ENCODE data around the gene NHS. TPM values are rescaled to one million over a fixed set of nuclear protein-coding genes. Genes with fewer than 3 reads are reported as not detected.
"Not testable (repeated sequence)": the region's sequence is repeated elsewhere in the genome, so short reads cannot be mapped to it uniquely, and the experiment has no call there.

NHS gene
- total RNA-seq, 4 donors from 2014 or later: 0.20 to 0.39 (median 0.30) TPM

DNA sequence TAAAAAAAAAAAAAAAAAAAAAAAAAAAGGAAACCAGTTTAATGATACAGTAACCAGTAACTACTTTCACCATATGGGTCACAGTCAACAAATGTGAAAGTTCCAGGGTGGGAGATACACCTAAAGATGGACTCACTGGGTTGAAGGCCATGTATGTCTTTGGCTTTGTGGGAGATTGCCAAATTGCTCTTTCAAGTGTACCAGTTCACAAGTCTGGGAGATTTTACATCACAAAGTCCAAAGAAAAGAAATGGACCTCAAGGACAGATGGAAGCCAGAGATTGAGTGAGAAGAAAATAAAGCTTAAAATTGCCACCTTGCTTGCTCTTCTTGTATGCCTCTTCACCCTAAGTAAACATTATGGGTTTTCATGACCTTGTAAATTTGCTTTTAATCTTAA, 65.3 kb downstream of the NHS start:
- Histone ChIP-seq H3K4me3 (no peak overlapping the region), H3K36me3 (no peaks in the 10 kb centered on the region), H3K27me3 (no peaks in the 10 kb centered on the region), H3K9me3 (no peaks in the 10 kb centered on the region), H3K27ac (no peak overlapping the region), H3K4me1 (no peaks in the 10 kb centered on the region)
- ATAC-seq (no peak), DNase-seq (no peak)
- intact Hi-C loops (cut with DNase I; ENCODE audit: low total_unique reads) (no loop called here), in situ Hi-C loops (cut with MboI; ENCODE audit: low sequenced_read_pairs in 4 of 4) (no loop called here)
- TF ChIP-seq, protein P1, sequence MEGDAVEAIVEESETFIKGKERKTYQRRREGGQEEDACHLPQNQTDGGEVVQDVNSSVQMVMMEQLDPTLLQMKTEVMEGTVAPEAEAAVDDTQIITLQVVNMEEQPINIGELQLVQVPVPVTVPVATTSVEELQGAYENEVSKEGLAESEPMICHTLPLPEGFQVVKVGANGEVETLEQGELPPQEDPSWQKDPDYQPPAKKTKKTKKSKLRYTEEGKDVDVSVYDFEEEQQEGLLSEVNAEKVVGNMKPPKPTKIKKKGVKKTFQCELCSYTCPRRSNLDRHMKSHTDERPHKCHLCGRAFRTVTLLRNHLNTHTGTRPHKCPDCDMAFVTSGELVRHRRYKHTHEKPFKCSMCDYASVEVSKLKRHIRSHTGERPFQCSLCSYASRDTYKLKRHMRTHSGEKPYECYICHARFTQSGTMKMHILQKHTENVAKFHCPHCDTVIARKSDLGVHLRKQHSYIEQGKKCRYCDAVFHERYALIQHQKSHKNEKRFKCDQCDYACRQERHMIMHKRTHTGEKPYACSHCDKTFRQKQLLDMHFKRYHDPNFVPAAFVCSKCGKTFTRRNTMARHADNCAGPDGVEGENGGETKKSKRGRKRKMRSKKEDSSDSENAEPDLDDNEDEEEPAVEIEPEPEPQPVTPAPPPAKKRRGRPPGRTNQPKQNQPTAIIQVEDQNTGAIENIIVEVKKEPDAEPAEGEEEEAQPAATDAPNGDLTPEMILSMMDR (IDR thresholded peaks at IDR 0.05 in 4 of 5, conservative IDR thresholded peaks at IDR 0.05 in 1 of 5): no peak
- TF ChIP-seq POLR2A (IDR thresholded peaks at IDR 0.05): no peak

DNA sequence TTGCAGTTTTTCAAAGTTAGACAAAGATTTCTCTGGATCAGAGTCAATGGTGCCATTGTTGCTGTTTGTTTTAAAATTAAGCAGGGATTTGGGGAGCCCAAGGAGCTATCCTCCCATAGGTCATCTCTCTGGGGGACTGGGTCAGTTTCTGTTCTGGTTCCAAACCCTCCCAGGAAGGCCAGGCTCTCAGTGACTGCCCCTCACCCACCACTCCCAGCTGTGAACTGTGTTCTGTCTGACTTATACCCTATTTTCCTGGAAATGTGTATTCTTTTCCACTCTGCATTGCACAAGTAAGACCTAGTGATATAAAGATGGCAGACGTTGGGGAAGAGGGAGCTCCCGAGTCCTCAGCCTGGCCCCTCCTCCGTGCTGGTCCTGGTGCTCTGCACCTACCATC, 65.8 kb downstream of the NHS start:
- no peak overlapping the region for H3K4me3 ChIP-seq
- no peaks in the 10 kb centered on the region for H3K9me3 ChIP-seq
- H3K27ac ChIP-seq: no peak overlapping the region
- no peaks in the 10 kb centered on the region for H3K4me1 ChIP-seq
- H3K27me3 ChIP-seq: no peaks in the 10 kb centered on the region
- intact Hi-C loops (cut with DNase I; ENCODE audit: low total_unique reads): no loop called here
- in situ Hi-C loops (cut with MboI; ENCODE audit: low sequenced_read_pairs in 4 of 4): no loop called here
- DNase-seq (no peak), ATAC-seq (no peak)
- no peaks in the 10 kb centered on the region for H3K36me3 ChIP-seq
- no peak for TF ChIP-seq POLR2A (IDR thresholded peaks at IDR 0.05)
- TF ChIP-seq, protein P1 (IDR thresholded peaks at IDR 0.05 in 4 of 5, conservative IDR thresholded peaks at IDR 0.05 in 1 of 5): no peak

DNA sequence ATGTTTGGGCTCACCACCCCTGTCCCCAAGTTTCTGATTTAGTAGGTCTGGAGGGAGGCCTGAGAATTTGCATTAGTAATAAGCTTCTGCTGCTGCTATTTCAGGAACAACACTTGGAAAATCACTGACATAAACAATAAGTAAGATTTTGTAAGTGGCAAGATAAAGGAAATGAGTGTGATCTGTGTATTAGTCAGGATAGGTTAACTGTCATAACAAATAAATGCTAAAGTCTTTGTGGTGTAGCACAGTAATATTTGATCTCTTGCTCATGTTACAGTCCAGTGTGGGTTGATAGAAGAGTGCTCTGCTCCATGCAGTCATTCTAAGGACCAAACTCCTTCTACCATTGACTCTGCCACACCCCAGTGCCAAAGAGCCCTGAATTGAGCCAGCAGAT, 67.0 kb downstream of the NHS start:
- H3K27me3 ChIP-seq: no peaks in the 10 kb centered on the region
- H3K9me3 ChIP-seq: no peaks in the 10 kb centered on the region
- ATAC-seq: no peak
- TF ChIP-seq, protein P1 (IDR thresholded peaks at IDR 0.05 in 4 of 5, conservative IDR thresholded peaks at IDR 0.05 in 1 of 5): no peak
- TF ChIP-seq POLR2A (IDR thresholded peaks at IDR 0.05): no peak
- no peaks in the 10 kb centered on the region for H3K36me3 ChIP-seq
- intact Hi-C loops (cut with DNase I; ENCODE audit: low total_unique reads): no loop called here
- in situ Hi-C loops (cut with MboI; ENCODE audit: low sequenced_read_pairs in 4 of 4): no loop called here
- no peak overlapping the region for H3K27ac ChIP-seq
- no peak for DNase-seq
- no peak overlapping the region for H3K4me3 ChIP-seq
- H3K4me1 ChIP-seq: no peaks in the 10 kb centered on the region

DNA sequence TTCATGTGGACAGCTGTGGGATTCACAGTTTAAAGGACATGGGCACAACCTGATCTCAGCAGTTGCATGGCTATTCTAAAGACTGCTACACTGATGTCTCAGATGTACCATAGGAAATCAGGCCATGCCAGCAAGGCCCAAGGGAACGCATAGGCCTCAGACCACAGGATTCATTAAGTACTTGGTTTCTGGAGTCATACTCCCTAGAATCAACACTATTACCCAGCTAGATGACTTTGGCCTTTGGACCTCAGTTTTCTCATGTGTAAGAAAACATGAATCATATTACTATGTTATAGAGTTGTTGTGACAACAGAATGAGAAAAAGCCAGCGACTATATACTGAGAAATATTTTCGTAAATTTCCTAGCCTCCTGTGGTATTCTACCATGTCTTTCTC, 67.9 kb downstream of the NHS start:
- in situ Hi-C loops (cut with MboI; ENCODE audit: low sequenced_read_pairs in 4 of 4) (no loop called here), intact Hi-C loops (cut with DNase I; ENCODE audit: low total_unique reads) (no loop called here)
- H3K27me3 ChIP-seq: no peaks in the 10 kb centered on the region
- no peaks in the 10 kb centered on the region for H3K36me3 ChIP-seq
- H3K27ac ChIP-seq: no peak overlapping the region
- DNase-seq (no peak), ATAC-seq (no peak)
- TF ChIP-seq, protein P1 (IDR thresholded peaks at IDR 0.05 in 4 of 5, conservative IDR thresholded peaks at IDR 0.05 in 1 of 5): no peak
- TF ChIP-seq POLR2A (IDR thresholded peaks at IDR 0.05): no peak
- H3K9me3 ChIP-seq: no peaks in the 10 kb centered on the region
- no peak overlapping the region for H3K4me3 ChIP-seq
- no peaks in the 10 kb centered on the region for H3K4me1 ChIP-seq

DNA sequence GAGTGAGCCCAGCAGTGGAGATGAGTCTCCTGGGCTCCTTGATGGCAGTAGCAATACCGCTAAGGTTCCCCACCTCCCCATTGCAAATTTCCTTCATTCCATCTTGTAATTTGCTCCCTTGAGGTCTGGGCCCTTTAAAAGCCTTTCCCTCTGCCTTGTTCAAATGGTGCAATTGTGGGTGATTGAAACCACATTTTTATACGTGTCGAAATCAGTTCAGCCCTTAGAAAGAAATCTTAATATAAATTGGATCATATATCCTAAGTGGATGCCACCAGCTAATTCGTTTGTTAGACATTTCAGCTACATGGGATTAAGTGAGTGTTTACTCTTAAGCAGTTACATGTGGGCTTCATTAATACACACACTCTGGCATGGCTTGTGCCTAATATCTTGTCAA, 68.6 kb downstream of the NHS start:
- ATAC-seq: no peak
- no peak overlapping the region for H3K27ac ChIP-seq

GRCh38 chrX:17446269-17446668, 71.3 kb downstream of the NHS start:
- intact Hi-C loops (cut with DNase I; ENCODE audit: low total_unique reads); DNase-seq: not testable (repeated sequence)

More for the DNA sequence above, 68.6 kb downstream of the NHS start:
- intact Hi-C loops (cut with DNase I; ENCODE audit: low total_unique reads) (no loop called here), in situ Hi-C loops (cut with MboI; ENCODE audit: low sequenced_read_pairs in 4 of 4) (no loop called here)
- Histone ChIP-seq H3K9me3 (no peaks in the 10 kb centered on the region), H3K27me3 (no peaks in the 10 kb centered on the region), H3K36me3 (no peaks in the 10 kb centered on the region), H3K4me1 (no peaks in the 10 kb centered on the region), H3K4me3 (no peak overlapping the region)
- DNase-seq: no peak
- TF ChIP-seq, protein P1 (IDR thresholded peaks at IDR 0.05 in 4 of 5, conservative IDR thresholded peaks at IDR 0.05 in 1 of 5): no peak
- no peak for TF ChIP-seq POLR2A (IDR thresholded peaks at IDR 0.05)

More at GRCh38 chrX:17446269-17446668, 71.3 kb downstream of the NHS start:
- H3K4me1 ChIP-seq; H3K36me3 ChIP-seq; H3K9me3 ChIP-seq; H3K4me3 ChIP-seq; H3K27ac ChIP-seq; ATAC-seq; H3K27me3 ChIP-seq; in situ Hi-C loops (cut with MboI; ENCODE audit: low sequenced_read_pairs in 4 of 4): not testable (repeated sequence)
